K562 (cell line): ENCODE data around the gene CATSPER4. TPM values are rescaled to one million over a fixed set of nuclear protein-coding genes. Genes with fewer than 3 reads are reported as not detected.

Source experiments
- CEBPB ChIP-seq: fragments of 450-650 bp; IDR thresholded peaks from 2 replicates; pipeline ENCODE4 v1.6.1; 2016; ENCODE audit warnings: missing genetic modification characterization, missing compliant biosample characterization
- DIDO1 ChIP-seq: fragments of 450-650 bp; IDR thresholded peaks from 2 replicates; pipeline ENCODE4 v1.6.1; 2016; ENCODE audit warnings: low read depth, missing biosample characterization, missing genetic modification characterization
- ELF2 ChIP-seq: fragments of 250-450 bp; sonication (Bioruptor Pico); IDR thresholded peaks from 2 replicates; pipeline ENCODE4 v1.5.0; 2021; ENCODE audit warnings: mild to moderate bottlenecking
- HDAC8 ChIP-seq: fragments of 450-650 bp; IDR thresholded peaks from 2 replicates; pipeline ENCODE4 v1.6.1; 2016; ENCODE audit warnings: mild to moderate bottlenecking, missing genetic modification characterization, moderate library complexity, missing compliant biosample characterization
- MEIS2 ChIP-seq: fragments of 450-650 bp; IDR thresholded peaks from 2 replicates; pipeline ENCODE4 v1.6.1; 2014; ENCODE audit warnings: mild to moderate bottlenecking; ENCODE audit not compliant: partially characterized antibody
- MXI1 ChIP-seq: IDR thresholded peaks from 2 replicates; pipeline ENCODE4 v1.6.1; 2011; ENCODE audit warnings: low read depth, mild to moderate bottlenecking, improper control_type of control experiment, low read length
- MYNN ChIP-seq, 2 experiments: sonication (generic); formaldehyde crosslinking in 1 of 2; IDR thresholded peaks; 2 replicates each; pipeline versions ENCODE4 v1.5.0 to v1.6.1; 2016 to 2020; ENCODE audit warnings: antibody characterized with exemption in 1 of 2, missing genetic modification reagents in 1 of 2
- NELFE ChIP-seq: IDR thresholded peaks from 2 replicates; pipeline ENCODE4 v1.6.1; 2011; ENCODE audit warnings: mild to moderate bottlenecking; ENCODE audit not compliant: insufficient read depth, insufficient read length
- NR2C1 ChIP-seq, 2 experiments: fragments of 450-650 bp; IDR thresholded peaks; 2 replicates each; pipeline ENCODE4 v1.6.1; 2017; ENCODE audit warnings: mild to moderate bottlenecking in 2 of 2, antibody characterized with exemption in 1 of 2, inconsistent platforms in 1 of 2, missing compliant biosample characterization in 1 of 2, missing genetic modification characterization in 1 of 2
- PHF8 ChIP-seq: fragments of 200-600 bp; sonication (generic); IDR thresholded peaks from 2 replicates; pipeline ENCODE4 v1.6.1; 2012; ENCODE audit warnings: mixed run types, mild to moderate bottlenecking, inconsistent platforms, low read length, moderate library complexity, borderline replicate concordance
- SAFB ChIP-seq: fragments of 200-400 bp; formaldehyde crosslinking; IDR thresholded peaks from 2 replicates; pipeline ENCODE4 v1.6.1; 2017; ENCODE audit warnings: low read depth, low read length, borderline replicate concordance
- SREBF1 ChIP-seq: fragments of 150-350 bp; IDR thresholded peaks from 2 replicates; pipeline ENCODE4 v1.6.1; 2014; ENCODE audit warnings: antibody characterized with exemption, low read depth, low read length, borderline replicate concordance
- ZNF121 ChIP-seq: sonication (generic); formaldehyde crosslinking; conservative IDR thresholded peaks from 2 replicates; pipeline ENCODE4 v1.8.0; 2022; ENCODE audit warnings: missing genetic modification reagents
- ZNF253 ChIP-seq: fragments of 250-450 bp; sonication (Bioruptor Pico); conservative IDR thresholded peaks from 2 replicates; pipeline ENCODE4 v1.6.1; 2021; ENCODE audit warnings: mild to moderate bottlenecking
- ZNF75A ChIP-seq: fragments of 450-650 bp; formaldehyde crosslinking; IDR thresholded peaks from 2 replicates; pipeline ENCODE4 v1.4.0; 2020; ENCODE audit warnings: mild to moderate bottlenecking
- ZNF79 ChIP-seq: fragments of 250-450 bp; sonication (Bioruptor Pico); IDR thresholded peaks from 2 replicates; pipeline ENCODE4 v1.4.0; 2020; ENCODE audit warnings: low read depth, mild to moderate bottlenecking, moderate library complexity
- polyA plus RNA-seq, 8 experiments: library from polyadenylated mRNA; depleted of rRNA in 4 of 8; stranded (reverse) in 5 of 8; unstranded in 3 of 8; fragments of >200 nt; fragmentation: Nextera tagmentation in 2 of 8; fragmentation: Illumina TruSeq in 1 of 8; extraction: Ambion mirVana in 2 of 8; extraction: Trizol in 1 of 8; gene quantifications; 2 replicates each; pipeline versions ENCODE4 v1.2.1 to v1.2.3, GENCODE V29; 2011 to 2014; ENCODE audit warnings: inconsistent platforms in 1 of 8, missing spikeins in 1 of 8
- total RNA-seq, 7 experiments: library from RNA; depleted of rRNA in 6 of 7; stranded (reverse); fragments of >200 nt in 6 of 7; fragmentation: Illumina TruSeq in 2 of 7; extraction: Trizol in 2 of 7; gene quantifications; 2 replicates each; pipeline versions ENCODE4 v1.2.1 to v1.2.3, GENCODE V29; 2011 to 2021; ENCODE audit warnings: low replicate concordance in 1 of 7
- TF ChIP-seq, protein P1 (sequence below): sonication (generic); formaldehyde crosslinking; IDR thresholded peaks from 2 replicates; pipeline ENCODE4 v1.8.0; 2023; ENCODE audit warnings: missing genetic modification reagents, mild to moderate bottlenecking, borderline replicate concordance

CATSPER4 gene
- total and polyA plus RNA-seq, 9 of the 15 experiments (the other 6 are each of a cell fraction or from before 2014, with no cell fraction given): 0.04 to 0.13 TPM; not detected in 7

DNA sequence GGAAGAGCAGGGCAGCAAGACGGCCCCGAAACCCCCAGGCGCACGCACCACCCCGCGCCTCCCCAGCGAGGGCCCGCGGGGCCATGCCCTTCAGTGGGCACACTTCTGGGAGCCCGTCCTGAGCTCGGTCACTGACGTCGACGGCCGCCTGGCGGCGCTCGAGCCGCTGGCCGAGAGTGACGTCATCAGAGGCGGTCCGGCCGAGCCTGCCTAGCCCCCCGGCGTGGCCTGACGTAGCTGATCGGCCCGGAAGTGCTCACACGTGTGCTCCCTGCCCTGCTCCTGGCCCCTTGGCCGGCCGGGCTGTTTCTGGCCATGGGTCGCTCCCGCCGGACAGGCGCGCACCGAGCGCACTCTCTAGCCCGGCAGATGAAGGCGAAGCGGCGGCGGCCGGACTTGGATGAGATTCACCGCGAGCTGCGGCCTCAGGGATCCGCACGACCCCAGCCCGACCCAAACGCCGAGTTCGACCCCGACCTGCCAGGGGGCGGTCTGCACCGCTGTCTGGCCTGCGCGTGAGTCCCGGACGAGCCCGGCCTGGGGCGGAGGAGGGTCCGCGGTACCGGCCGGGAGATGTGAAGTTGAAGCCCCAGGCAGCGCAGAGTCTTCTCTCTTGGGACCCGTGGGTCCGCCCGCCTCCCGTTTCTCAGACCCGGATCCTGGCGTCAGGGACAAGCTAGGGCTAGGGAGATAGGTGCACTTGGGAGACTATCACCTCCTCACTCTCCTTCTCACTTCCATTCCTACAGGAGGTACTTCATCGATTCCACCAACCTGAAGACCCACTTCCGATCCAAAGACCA is 20.5 kb upstream of the CATSPER4 start, which contains the start of gene ZNF593 (continued):
- TF ChIP-seq, protein P1, sequence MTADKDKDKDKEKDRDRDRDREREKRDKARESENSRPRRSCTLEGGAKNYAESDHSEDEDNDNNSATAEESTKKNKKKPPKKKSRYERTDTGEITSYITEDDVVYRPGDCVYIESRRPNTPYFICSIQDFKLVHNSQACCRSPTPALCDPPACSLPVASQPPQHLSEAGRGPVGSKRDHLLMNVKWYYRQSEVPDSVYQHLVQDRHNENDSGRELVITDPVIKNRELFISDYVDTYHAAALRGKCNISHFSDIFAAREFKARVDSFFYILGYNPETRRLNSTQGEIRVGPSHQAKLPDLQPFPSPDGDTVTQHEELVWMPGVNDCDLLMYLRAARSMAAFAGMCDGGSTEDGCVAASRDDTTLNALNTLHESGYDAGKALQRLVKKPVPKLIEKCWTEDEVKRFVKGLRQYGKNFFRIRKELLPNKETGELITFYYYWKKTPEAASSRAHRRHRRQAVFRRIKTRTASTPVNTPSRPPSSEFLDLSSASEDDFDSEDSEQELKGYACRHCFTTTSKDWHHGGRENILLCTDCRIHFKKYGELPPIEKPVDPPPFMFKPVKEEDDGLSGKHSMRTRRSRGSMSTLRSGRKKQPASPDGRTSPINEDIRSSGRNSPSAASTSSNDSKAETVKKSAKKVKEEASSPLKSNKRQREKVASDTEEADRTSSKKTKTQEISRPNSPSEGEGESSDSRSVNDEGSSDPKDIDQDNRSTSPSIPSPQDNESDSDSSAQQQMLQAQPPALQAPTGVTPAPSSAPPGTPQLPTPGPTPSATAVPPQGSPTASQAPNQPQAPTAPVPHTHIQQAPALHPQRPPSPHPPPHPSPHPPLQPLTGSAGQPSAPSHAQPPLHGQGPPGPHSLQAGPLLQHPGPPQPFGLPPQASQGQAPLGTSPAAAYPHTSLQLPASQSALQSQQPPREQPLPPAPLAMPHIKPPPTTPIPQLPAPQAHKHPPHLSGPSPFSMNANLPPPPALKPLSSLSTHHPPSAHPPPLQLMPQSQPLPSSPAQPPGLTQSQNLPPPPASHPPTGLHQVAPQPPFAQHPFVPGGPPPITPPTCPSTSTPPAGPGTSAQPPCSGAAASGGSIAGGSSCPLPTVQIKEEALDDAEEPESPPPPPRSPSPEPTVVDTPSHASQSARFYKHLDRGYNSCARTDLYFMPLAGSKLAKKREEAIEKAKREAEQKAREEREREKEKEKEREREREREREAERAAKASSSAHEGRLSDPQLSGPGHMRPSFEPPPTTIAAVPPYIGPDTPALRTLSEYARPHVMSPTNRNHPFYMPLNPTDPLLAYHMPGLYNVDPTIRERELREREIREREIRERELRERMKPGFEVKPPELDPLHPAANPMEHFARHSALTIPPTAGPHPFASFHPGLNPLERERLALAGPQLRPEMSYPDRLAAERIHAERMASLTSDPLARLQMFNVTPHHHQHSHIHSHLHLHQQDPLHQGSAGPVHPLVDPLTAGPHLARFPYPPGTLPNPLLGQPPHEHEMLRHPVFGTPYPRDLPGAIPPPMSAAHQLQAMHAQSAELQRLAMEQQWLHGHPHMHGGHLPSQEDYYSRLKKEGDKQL: 0 out of 2 replicates have a peak, but pooled peaks have one; percentile 92
- TF ChIP-seq ELF2 (CRISPR knock-in tag) (peak; percentile 98), NR2C1 (IDR thresholded peaks at IDR 0.05) (peak; percentile 90), NR2C1 (tag; IDR thresholded peaks at IDR 0.05) (peak; percentile 95), MEIS2 (peak; percentile 1), DIDO1 (tag) (peak; percentile 69), NELFE (no peak), ZNF121 (CRISPR knock-in tag) (0 out of 2 replicates have a peak, but pooled peaks have one; percentile 23), SREBF1 (peak; percentile 16; the same call in 1 of the 2 replicates), CEBPB (tag) (no peak), MYNN (IDR thresholded peaks at IDR 0.05) (peak; percentile 76; the same call in 1 of the 2 replicates), MYNN (CRISPR knock-in tag; IDR thresholded peaks at IDR 0.05) (no peak), ZNF75A (CRISPR knock-in tag) (0 out of 2 replicates have a peak, but pooled peaks have one; percentile 52), SAFB (0 out of 2 replicates have a peak, but pooled peaks have one; percentile 25), ZNF253 (CRISPR knock-in tag) (0 out of 2 replicates have a peak, but pooled peaks have one; percentile 49), HDAC8 (0 out of 2 replicates have a peak, but pooled peaks have one; percentile 18), PHF8 (peak; percentile 91), MXI1 (peak; percentile 99), ZNF79 (no peak)
- TF ChIP-seq, all 486 proteins: peak for 213
